Skeletal muscle tissue (tissue), 4 donors: ENCODE measurements around the gene OSBPL3. TPM values are rescaled to one million over a fixed set of nuclear protein-coding genes. Genes with fewer than 3 reads are reported as not detected.

Experiments used
- H3K27ac ChIP-seq: one replicate; pipeline ENCODE4 v1.7.0; 2013; ENCODE audit warnings: mild to moderate bottlenecking, low read depth, low read length, inconsistent platforms
- H3K27me3 ChIP-seq, 3 donors: one replicate each; pipeline ENCODE4 v1.7.0; 2013; ENCODE audit warnings: low read length in 3 of 3; ENCODE audit not compliant: control insufficient read depth in 3 of 3, insufficient read depth in 3 of 3
- H3K36me3 ChIP-seq, 3 donors: one replicate each; pipeline ENCODE4 v1.7.0; 2013; ENCODE audit warnings: low read length in 3 of 3; ENCODE audit not compliant: control insufficient read depth in 3 of 3, insufficient read depth in 3 of 3
- H3K4me1 ChIP-seq, 3 donors: one replicate each; pipeline ENCODE4 v1.7.0; 2013; ENCODE audit warnings: low read length in 3 of 3, mild to moderate bottlenecking in 3 of 3; ENCODE audit not compliant: control insufficient read depth in 3 of 3, insufficient read depth in 3 of 3
- H3K4me3 ChIP-seq, 3 donors: one replicate each; pipeline ENCODE4 v1.7.0; 2013; ENCODE audit warnings: low read length in 3 of 3
- H3K9ac ChIP-seq, 3 donors: one replicate each; pipeline ENCODE4 v1.7.0; 2013; ENCODE audit warnings: low read length in 3 of 3, mild to moderate bottlenecking in 3 of 3, moderate library complexity in 2 of 3, low read depth in 1 of 3
- H3K9me3 ChIP-seq, 3 donors: one replicate each; pipeline ENCODE4 v1.7.0; 2013; ENCODE audit warnings: low read length in 3 of 3; ENCODE audit not compliant: control insufficient read depth in 3 of 3
- total RNA-seq: library from RNA; depleted of rRNA; stranded (reverse); fragments of >200 nt; gene quantifications from one replicate; pipeline ENCODE4 v1.2.3, GENCODE V29; 2014
- donor health status: Osteomylitis.

OSBPL3 gene
- total RNA-seq, 1 donor from 2014 or later: 2.6 TPM

DNA sequence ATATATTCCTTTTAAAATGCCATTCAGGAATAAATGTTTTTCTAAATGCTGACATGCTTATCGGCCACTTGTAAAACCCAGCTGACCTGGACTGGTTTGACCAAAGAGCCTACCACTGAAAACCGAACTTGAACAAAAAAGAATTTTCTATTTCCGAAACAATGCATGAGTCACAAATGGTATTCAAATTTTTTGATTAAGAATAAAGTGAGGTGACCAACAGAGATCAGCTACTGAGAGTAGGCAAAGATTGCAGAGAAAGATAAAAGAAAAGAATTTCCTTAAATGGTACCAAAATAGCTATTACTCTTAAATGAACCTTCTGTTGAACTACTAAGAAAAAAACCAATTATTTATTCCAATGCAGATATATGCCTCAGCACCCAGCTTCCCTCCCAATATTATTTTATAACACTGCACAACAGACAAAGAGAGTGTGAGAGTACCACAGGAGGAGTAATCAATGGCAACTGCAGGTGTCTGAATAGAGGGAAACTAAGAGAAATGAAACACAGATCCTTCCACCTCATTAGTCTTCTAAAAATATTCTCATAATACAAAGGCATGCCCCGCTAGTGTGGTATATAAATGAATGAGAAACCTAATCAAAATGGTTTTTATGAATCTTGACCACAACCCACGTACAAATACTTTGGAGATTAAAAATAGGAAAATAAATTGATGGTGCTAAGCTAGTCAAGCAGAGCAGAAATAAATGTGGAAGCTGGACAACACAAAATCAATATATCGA lies 20.1 kb downstream of the OSBPL3 start:
- Histone ChIP-seq H3K36me3 (no peaks in the 10 kb centered on the region), H3K9ac (no peak overlapping the region), H3K27ac (no peak overlapping the region), H3K4me1 (peaks cover 0 to 3% (median 0%) of the 10 kb centered on the region in 3 donors), H3K9me3 (no peaks in the 10 kb centered on the region), H3K27me3 (no peaks in the 10 kb centered on the region), H3K4me3 (no peak overlapping the region)

- Histone ChIP-seq H3K9ac (no peak overlapping the region), H3K9me3 (no peaks in the 10 kb centered on the region), H3K4me3 (no peak overlapping the region), H3K36me3 (no peaks in the 10 kb centered on the region), H3K27ac (no peak overlapping the region), H3K4me1 (peaks cover 0 to 2% (median 0%) of the 10 kb centered on the region in 3 donors), H3K27me3 (no peaks in the 10 kb centered on the region)
These were observed 21.6 kb downstream of the OSBPL3 start for GRCh38 chr7:24958399-24958798.

- Histone ChIP-seq H3K9me3 (no peaks in the 10 kb centered on the region), H3K27ac (no peak overlapping the region), H3K4me1 (no peaks in the 10 kb centered on the region), H3K36me3 (no peaks in the 10 kb centered on the region), H3K9ac (no peak overlapping the region), H3K4me3 (no peak overlapping the region), H3K27me3 (no peaks in the 10 kb centered on the region)
These were observed 24.0 kb downstream of the OSBPL3 start for GRCh38 chr7:24956021-24956420.

DNA sequence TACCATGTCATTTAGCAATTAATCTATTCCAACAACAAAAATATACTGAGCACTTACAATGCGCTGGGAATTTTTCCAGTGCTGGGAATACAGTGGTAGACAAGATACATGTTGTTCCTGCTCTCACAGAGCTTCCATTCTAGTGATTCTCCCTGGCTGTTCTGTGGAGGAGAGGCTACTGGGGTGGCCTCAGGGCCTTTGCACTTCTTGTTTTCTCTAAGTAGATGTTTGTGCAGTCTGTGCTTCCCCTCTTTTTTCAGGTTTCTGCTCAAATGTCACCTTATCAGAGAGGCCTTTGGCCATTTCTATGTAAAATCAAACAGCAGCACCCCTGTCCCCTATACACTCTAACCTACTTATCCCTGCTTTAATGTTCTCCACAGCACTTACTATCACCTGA lies 24.7 kb downstream of the OSBPL3 start:
- Histone ChIP-seq H3K4me3 (no peak overlapping the region), H3K9me3 (no peaks in the 10 kb centered on the region)

DNA sequence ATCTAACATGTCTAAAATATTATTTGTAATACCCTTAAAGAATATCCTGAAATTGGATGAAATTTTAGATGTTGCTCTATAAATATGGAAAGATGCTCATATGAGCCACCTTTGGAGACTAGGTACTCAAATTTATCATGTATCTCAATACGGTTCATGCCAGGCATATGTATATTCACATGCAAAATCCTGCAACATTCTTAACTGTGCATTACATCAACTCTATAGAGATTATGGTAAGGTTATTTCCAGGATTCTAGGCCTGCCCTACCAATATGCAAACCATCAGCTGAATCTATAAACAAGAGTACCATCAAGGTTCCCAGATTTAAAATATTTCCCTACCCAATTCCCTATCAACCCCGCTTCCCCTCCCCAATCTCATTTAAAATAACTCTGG lies 27.5 kb downstream of the OSBPL3 start:
- no peak overlapping the region for H3K9ac ChIP-seq
- no peaks in the 10 kb centered on the region for H3K36me3 ChIP-seq

More for the DNA sequence above, 24.7 kb downstream of the OSBPL3 start:
- no peaks in the 10 kb centered on the region for H3K27me3 ChIP-seq
- H3K9ac ChIP-seq: no peak overlapping the region
- H3K36me3 ChIP-seq: no peaks in the 10 kb centered on the region
- no peaks in the 10 kb centered on the region for H3K4me1 ChIP-seq
- H3K27ac ChIP-seq: no peak overlapping the region

DNA sequence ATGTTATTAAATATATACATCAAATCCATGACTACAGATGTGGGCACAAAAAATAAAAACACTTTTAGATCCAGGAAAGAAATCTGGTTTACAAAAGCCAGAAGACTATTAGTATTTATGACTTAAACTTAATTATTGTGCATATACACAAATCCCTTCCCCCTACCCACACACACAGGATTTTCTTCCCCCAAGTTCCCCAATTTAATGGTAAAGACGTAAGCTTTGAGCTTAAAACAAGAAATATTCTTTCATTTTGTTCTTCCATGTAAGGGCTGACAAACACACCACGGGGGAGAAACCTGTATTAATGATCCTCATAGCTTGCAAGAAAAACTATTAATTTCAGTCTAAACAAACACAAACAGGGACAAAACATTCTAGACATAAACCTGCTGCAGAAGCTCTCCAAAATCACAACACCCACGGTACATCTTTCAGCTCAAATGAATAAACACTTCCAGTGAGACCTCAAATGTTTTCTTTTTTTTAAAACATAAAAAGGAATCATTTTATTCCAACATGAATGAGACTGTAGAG lies 28.5 kb downstream of the OSBPL3 start:
- Histone ChIP-seq H3K36me3 (no peaks in the 10 kb centered on the region), H3K4me3 (no peak overlapping the region), H3K27ac (no peak overlapping the region), H3K9me3 (no peaks in the 10 kb centered on the region), H3K9ac (no peak overlapping the region), H3K27me3 (no peaks in the 10 kb centered on the region), H3K4me1 (no peaks in the 10 kb centered on the region)

More for the DNA sequence above, 27.5 kb downstream of the OSBPL3 start:
- Histone ChIP-seq H3K27me3 (no peaks in the 10 kb centered on the region), H3K4me3 (no peak overlapping the region), H3K27ac (no peak overlapping the region), H3K4me1 (no peaks in the 10 kb centered on the region), H3K9me3 (no peaks in the 10 kb centered on the region)

DNA sequence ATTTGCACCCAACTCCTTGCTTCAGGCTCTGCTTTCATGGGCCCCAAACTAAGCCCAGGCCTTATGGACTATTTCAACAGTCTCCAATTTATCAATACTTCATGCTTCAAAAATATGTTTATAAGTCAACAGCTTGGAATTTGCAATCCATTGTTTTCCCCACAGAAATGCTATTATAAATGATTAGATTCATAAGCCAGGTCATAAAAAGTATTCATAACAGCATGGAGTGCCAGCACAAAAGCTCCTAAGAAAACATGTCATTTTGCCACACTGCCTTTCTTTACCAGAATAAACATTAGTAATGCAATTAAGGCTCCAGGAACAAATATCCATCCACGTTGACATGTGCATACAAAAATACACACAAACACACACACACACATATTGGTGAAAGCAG lies 30.1 kb downstream of the OSBPL3 start:
- no peaks in the 10 kb centered on the region for H3K27me3 ChIP-seq
- H3K4me3 ChIP-seq: no peak overlapping the region
- no peaks in the 10 kb centered on the region for H3K9me3 ChIP-seq
- no peaks in the 10 kb centered on the region for H3K36me3 ChIP-seq
- H3K27ac ChIP-seq: no peak overlapping the region
- no peaks in the 10 kb centered on the region for H3K4me1 ChIP-seq
- H3K9ac ChIP-seq: no peak overlapping the region

GRCh38 chr7:24948739-24949138 lies 31.2 kb downstream of the OSBPL3 start:
- no peaks in the 10 kb centered on the region for H3K27me3 ChIP-seq
- H3K9ac ChIP-seq: no peak overlapping the region
- no peak overlapping the region for H3K27ac ChIP-seq
- no peak overlapping the region for H3K4me3 ChIP-seq
- no peaks in the 10 kb centered on the region for H3K9me3 ChIP-seq
- no peaks in the 10 kb centered on the region for H3K4me1 ChIP-seq
- no peaks in the 10 kb centered on the region for H3K36me3 ChIP-seq

GRCh38 chr7:24946467-24946866 lies 33.5 kb downstream of the OSBPL3 start:
- Histone ChIP-seq H3K27ac (no peak overlapping the region), H3K9ac (no peak overlapping the region), H3K4me3 (no peak overlapping the region), H3K36me3 (no peaks in the 10 kb centered on the region), H3K4me1 (no peaks in the 10 kb centered on the region), H3K27me3 (no peaks in the 10 kb centered on the region), H3K9me3 (no peaks in the 10 kb centered on the region)

DNA sequence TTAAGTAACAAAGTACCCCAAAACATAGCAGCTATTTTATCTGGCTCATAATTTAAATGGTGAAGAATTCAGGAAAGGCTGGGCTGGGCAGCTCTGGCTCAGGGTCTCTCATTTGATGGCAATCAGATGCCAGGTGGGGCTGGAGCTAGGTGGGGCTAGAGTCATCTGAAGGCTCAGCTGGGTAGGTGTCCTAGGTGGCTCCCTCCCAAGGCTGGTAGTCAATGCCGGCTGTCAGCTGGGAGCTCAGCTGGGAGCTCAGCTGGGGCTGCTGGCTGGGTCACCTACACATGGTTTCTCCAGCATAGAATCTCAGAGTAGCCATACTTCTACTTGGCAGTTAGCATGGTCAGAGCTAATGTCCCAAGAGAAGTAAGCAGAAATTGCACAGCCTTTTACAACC lies 34.1 kb downstream of the OSBPL3 start:
- Histone ChIP-seq H3K9me3 (no peaks in the 10 kb centered on the region), H3K36me3 (no peaks in the 10 kb centered on the region), H3K9ac (no peak overlapping the region), H3K4me1 (no peaks in the 10 kb centered on the region), H3K4me3 (no peak overlapping the region), H3K27me3 (no peaks in the 10 kb centered on the region), H3K27ac (no peak overlapping the region)
